LNCaP clone FGC (cell line): Measurements from ENCODE around the gene LHPP.
A peak's percentile ranks its signal among the peaks of the same experiment; 100 is the strongest.

ENCODE experiments used
- DNase-seq: peaks from one replicate; pipeline ENCODE4 v3.0.0-alpha.2; 2011; ENCODE audit warnings: low read depth
- H3K4me3 ChIP-seq: 2 replicates; pipeline ENCODE4 v1.5.1; 2011; ENCODE audit warnings: mild to moderate bottlenecking, low read depth, low read length, control low read depth
- TF ChIP-seq, protein P1 (sequence below): IDR thresholded peaks from 2 replicates; pipeline ENCODE4 v1.5.1; 2012; ENCODE audit warnings: mild to moderate bottlenecking; ENCODE audit not compliant: control insufficient read depth, insufficient read depth; ENCODE audit errors: extremely low read depth

The LHPP gene

DNA sequence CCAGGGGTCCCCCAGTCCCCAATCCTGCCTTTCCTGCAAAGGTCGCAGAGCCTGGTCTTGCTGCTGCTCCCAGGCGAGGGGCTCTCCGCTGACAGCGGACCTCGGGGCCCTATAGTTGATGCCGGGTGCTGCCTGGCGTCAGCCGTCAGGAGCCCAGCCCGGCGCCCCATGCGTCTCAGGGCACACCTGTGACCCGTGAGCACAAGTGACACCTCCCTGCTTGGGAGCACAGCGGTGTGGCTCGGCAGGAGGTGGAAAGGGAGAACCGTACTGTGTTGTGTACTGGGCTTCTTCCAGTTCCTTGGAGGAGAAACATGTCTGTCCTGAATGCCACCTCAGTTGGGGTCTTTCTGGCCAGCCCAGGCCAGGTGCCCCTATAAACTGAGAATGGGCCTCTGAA, 56.7 kb downstream of the LHPP start:
- TF ChIP-seq, protein P1, sequence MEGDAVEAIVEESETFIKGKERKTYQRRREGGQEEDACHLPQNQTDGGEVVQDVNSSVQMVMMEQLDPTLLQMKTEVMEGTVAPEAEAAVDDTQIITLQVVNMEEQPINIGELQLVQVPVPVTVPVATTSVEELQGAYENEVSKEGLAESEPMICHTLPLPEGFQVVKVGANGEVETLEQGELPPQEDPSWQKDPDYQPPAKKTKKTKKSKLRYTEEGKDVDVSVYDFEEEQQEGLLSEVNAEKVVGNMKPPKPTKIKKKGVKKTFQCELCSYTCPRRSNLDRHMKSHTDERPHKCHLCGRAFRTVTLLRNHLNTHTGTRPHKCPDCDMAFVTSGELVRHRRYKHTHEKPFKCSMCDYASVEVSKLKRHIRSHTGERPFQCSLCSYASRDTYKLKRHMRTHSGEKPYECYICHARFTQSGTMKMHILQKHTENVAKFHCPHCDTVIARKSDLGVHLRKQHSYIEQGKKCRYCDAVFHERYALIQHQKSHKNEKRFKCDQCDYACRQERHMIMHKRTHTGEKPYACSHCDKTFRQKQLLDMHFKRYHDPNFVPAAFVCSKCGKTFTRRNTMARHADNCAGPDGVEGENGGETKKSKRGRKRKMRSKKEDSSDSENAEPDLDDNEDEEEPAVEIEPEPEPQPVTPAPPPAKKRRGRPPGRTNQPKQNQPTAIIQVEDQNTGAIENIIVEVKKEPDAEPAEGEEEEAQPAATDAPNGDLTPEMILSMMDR = no peak
- no peak overlapping the region for H3K4me3 ChIP-seq
- no peak for DNase-seq

DNA sequence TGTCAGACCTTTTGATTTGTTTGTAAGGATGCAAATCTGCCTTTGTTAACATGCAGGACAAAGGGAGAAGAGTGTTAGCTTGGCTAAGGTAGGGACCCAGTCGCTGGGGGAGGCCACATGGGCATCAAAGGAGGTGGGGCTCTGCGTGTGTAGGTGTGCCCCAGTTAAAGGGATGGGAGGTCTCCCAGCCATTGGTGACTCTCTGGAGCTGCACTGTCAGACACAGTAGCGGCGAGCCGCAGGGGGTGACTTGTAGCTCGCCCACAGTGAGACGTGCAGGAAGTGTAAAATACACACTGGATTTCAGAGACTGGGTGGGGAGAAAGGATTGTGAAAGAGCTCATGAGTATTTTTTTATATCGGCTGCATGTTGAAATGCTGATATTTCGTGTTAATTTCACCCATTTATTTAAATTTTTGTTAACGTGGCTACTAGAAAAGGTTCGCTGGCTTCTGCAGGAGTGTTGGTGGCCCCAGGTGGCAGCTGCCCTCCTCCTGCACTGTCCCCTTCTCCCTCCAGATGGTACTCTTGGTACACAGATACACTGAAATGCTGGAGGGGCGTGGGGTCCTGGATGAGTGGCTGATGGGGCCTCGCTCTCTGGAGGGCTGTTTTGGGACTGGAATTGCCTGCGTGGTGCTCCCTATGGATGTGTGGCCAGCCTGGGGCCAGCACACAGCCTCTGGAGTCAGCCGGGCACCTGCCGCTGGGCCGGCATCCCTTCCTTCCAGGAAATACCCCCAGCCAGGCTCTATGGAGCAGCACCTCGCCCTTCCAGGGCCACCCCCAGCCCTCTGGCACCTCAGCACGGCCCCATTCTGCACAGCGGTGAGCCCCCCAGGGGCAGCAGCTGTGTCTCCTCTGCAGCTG, 59.2 kb downstream of the LHPP start:
- no peak overlapping the region for H3K4me3 ChIP-seq
- TF ChIP-seq, protein P1 = 0 out of 2 replicates have a peak, but pooled peaks have one; percentile 7
- no peak for DNase-seq

DNA sequence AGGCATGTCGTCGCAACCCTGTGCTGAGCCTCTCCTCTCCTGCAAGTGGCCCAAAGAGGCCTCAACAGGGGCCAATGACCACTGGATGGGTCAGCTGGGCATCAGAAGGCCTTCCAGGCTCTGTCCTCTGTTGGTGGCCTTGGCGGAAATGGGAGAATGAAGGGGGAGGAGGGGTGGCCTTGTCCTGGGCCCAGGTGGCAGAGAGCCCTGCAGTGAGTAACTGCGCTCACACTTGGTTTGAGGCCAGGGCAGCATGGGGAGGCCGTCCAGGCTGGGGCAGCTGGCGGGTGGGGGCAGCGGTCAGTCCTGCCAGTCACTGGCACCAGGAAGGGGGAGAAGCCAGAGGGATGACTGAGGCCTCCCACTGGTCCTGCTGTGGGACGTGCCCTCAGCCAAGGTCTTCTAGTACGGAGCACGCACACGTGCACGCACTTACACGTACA, 59.8 kb downstream of the LHPP start:
- DNase-seq = no peak
- TF ChIP-seq, protein P1 = no peak
- H3K4me3 ChIP-seq = no peak overlapping the region

GRCh38 chr10:124522131-124522932, 60.7 kb downstream of the LHPP start:
- H3K4me3 ChIP-seq = no peak overlapping the region
- DNase-seq = no peak
- TF ChIP-seq, protein P1 = no peak

- no peak overlapping the region for H3K4me3 ChIP-seq
- TF ChIP-seq, protein P1 = no peak
Measured at GRCh38 chr10:124522933-124523871, 61.6 kb downstream of the LHPP start.

GRCh38 chr10:124523901-124524300, 62.3 kb downstream of the LHPP start:
- TF ChIP-seq, protein P1 = no peak
- DNase-seq = no peak
- no peak overlapping the region for H3K4me3 ChIP-seq

More at GRCh38 chr10:124522933-124523871, 61.6 kb downstream of the LHPP start:
- peak; percentile 28 for DNase-seq
